WTC11 (cell line): Measurements from ENCODE around the gene ZNF488. TPM values are rescaled to one million over a fixed set of nuclear protein-coding genes. Genes with fewer than 3 reads are reported as not detected.

ENCODE experiments used
- ATAC-seq: fragments of 200-7000 bp; cut with Tn5 transposase; 2 replicates; pipeline ENCODE4 v1.10.0; 2021; ENCODE audit warnings: mild to moderate bottlenecking, moderate library complexity
- CTCF ChIA-PET: fragments of 300-600 bp; sonication (Branson Sonifier 250); formaldehyde crosslinking; loops from one replicate; lab custom pipeline; 2021; ENCODE audit warnings: antibody characterized with exemption; lab: Charles Lee
- POLR2A ChIA-PET: fragments of 350-600 bp; sonication (Branson Sonifier 250); formaldehyde crosslinking; loops from one replicate; lab custom pipeline; 2021; ENCODE audit warnings: antibody characterized with exemption; lab: Charles Lee
- DNase-seq: peaks from one replicate; pipeline ENCODE4 v3.0.0; 2021; ENCODE audit warnings: low spot score
- H3K27ac Mint-ChIP-seq: 2 replicates; pipeline ENCODE4 v1.8.0; 2021; ENCODE audit warnings: mixed read lengths
- H3K27me3 Mint-ChIP-seq: 2 replicates; pipeline ENCODE4 v1.8.0; 2021; ENCODE audit warnings: low read depth, mild to moderate bottlenecking, moderate library complexity, mixed read lengths
- H3K36me3 Mint-ChIP-seq: 2 replicates; pipeline ENCODE4 v1.8.0; 2021; ENCODE audit warnings: mixed read lengths
- H3K4me1 Mint-ChIP-seq: 2 replicates; pipeline ENCODE4 v1.8.0; 2022; ENCODE audit warnings: mixed read lengths
- H3K4me3 Mint-ChIP-seq: 2 replicates; pipeline ENCODE4 v1.8.0; 2021; ENCODE audit warnings: mild to moderate bottlenecking, moderate library complexity, mixed read lengths
- H3K9me3 Mint-ChIP-seq: 2 replicates; pipeline ENCODE4 v1.8.0; 2021; ENCODE audit warnings: mixed read lengths
- AR ChIP-seq: fragments of 250-450 bp; sonication (Bioruptor Pico); IDR thresholded peaks from 2 replicates; pipeline ENCODE4 v1.9.0; 2021; ENCODE audit warnings: mild to moderate bottlenecking
- CBFB ChIP-seq: sonication (generic); formaldehyde crosslinking; IDR thresholded peaks from 2 replicates; pipeline ENCODE4 v1.8.1; 2022; ENCODE audit warnings: mild to moderate bottlenecking, low read depth, missing genetic modification reagents
- E2F4 ChIP-seq: sonication (generic); formaldehyde crosslinking; IDR thresholded peaks from 2 replicates; pipeline ENCODE4 v1.8.1; 2022; ENCODE audit warnings: low read depth, mild to moderate bottlenecking, moderate library complexity, missing genetic modification reagents, borderline replicate concordance
- EMX1 ChIP-seq: fragments of 250-450 bp; sonication (Bioruptor Pico); IDR thresholded peaks from 2 replicates; pipeline ENCODE4 v1.8.0; 2021; ENCODE audit warnings: mild to moderate bottlenecking
- FOXK1 ChIP-seq: sonication (generic); formaldehyde crosslinking; IDR thresholded peaks from 2 replicates; pipeline ENCODE4 v1.8.0; 2022; ENCODE audit warnings: mild to moderate bottlenecking, moderate library complexity, missing genetic modification reagents
- FOXP1 ChIP-seq: sonication (generic); formaldehyde crosslinking; IDR thresholded peaks from 2 replicates; pipeline ENCODE4 v1.8.0; 2022; ENCODE audit warnings: missing genetic modification reagents, mild to moderate bottlenecking, moderate library complexity, borderline replicate concordance
- MAX ChIP-seq: sonication (generic); formaldehyde crosslinking; IDR thresholded peaks from 2 replicates; pipeline ENCODE4 v1.8.0; 2022; ENCODE audit warnings: mild to moderate bottlenecking, missing genetic modification reagents
- MLX ChIP-seq: sonication (generic); formaldehyde crosslinking; IDR thresholded peaks from 2 replicates; pipeline ENCODE4 v1.8.1; 2023; ENCODE audit warnings: mild to moderate bottlenecking, missing genetic modification reagents, moderate library complexity
- MYBL2 ChIP-seq: sonication (generic); formaldehyde crosslinking; IDR thresholded peaks from 2 replicates; pipeline ENCODE4 v1.8.1; 2023; ENCODE audit warnings: mild to moderate bottlenecking, moderate library complexity, missing genetic modification reagents
- NR1H2 ChIP-seq: sonication (generic); formaldehyde crosslinking; IDR thresholded peaks from 2 replicates; pipeline ENCODE4 v1.9.0; 2021; ENCODE audit warnings: mild to moderate bottlenecking, moderate library complexity, missing genetic modification reagents
- NR2C2 ChIP-seq: sonication (generic); formaldehyde crosslinking; IDR thresholded peaks from 2 replicates; pipeline ENCODE4 v1.8.0; 2022; ENCODE audit warnings: mild to moderate bottlenecking, missing genetic modification reagents
- NR3C1 ChIP-seq: sonication (generic); formaldehyde crosslinking; conservative IDR thresholded peaks from 2 replicates; pipeline ENCODE4 v1.8.1; 2023; ENCODE audit warnings: low read depth, mild to moderate bottlenecking, missing genetic modification reagents
- PRDM15 ChIP-seq: sonication (generic); formaldehyde crosslinking; IDR thresholded peaks from 2 replicates; pipeline ENCODE4 v1.8.0; 2022; ENCODE audit warnings: missing genetic modification reagents
- PRRX2 ChIP-seq: fragments of 250-450 bp; sonication (Bioruptor Pico); IDR thresholded peaks from 2 replicates; pipeline ENCODE4 v1.8.0; 2021; ENCODE audit warnings: mild to moderate bottlenecking
- SMAD4 ChIP-seq: sonication (generic); formaldehyde crosslinking; IDR thresholded peaks from 2 replicates; pipeline ENCODE4 v1.8.0; 2022; ENCODE audit warnings: mild to moderate bottlenecking, missing genetic modification reagents
- USF1 ChIP-seq: sonication (generic); formaldehyde crosslinking; IDR thresholded peaks from 2 replicates; pipeline ENCODE4 v1.8.0; 2022; ENCODE audit warnings: mild to moderate bottlenecking, missing genetic modification reagents
- ZNF121 ChIP-seq: sonication (generic); formaldehyde crosslinking; IDR thresholded peaks from 2 replicates; pipeline ENCODE4 v1.8.0; 2023; ENCODE audit warnings: missing genetic modification reagents
- ZNF423 ChIP-seq: fragments of 250-450 bp; sonication (Bioruptor Pico); IDR thresholded peaks from 2 replicates; pipeline ENCODE4 v2.1.2; 2022; ENCODE audit warnings: mild to moderate bottlenecking, moderate library complexity
- ZNF671 ChIP-seq: fragments of 250-450 bp; sonication (Bioruptor Pico); IDR thresholded peaks from 2 replicates; pipeline ENCODE4 v1.8.0; 2021; ENCODE audit warnings: mild to moderate bottlenecking
- total RNA-seq: library from RNA; stranded (reverse); gene quantifications from 3 replicates; pipeline ENCODE4 v1.2.3, GENCODE V29; 2021

Gene ZNF488
- total RNA-seq, 1 experiment from 2014 or later, result 8.7 TPM

GRCh38 chr10:47337310-47337709, 46.8 kb downstream of the ZNF488 start (continued):
- TF ChIP-seq MLX (CRISPR knock-in tag) (no peak), FOXK1 (CRISPR knock-in tag) (no peak), NR3C1 (CRISPR knock-in tag) (no peak), E2F4 (CRISPR knock-in tag) (no peak), MYBL2 (CRISPR knock-in tag) (no peak), SMAD4 (CRISPR knock-in tag) (no peak)
- TF ChIP-seq, all 79 proteins: peak for 0

- Mint-ChIP-seq H3K27ac (no peak overlapping the region), H3K27me3 (no peaks in the 10 kb centered on the region), H3K4me3 (no peak overlapping the region), H3K9me3 (no peaks in the 10 kb centered on the region), H3K4me1 (peaks cover 3% of the 10 kb centered on the region), H3K36me3 (no peaks in the 10 kb centered on the region)
- ATAC-seq (no peak), DNase-seq (no peak)
- POLR2A ChIA-PET, result no interaction called here
- CTCF ChIA-PET, result no interaction called here
- TF ChIP-seq NR1H2 (CRISPR knock-in tag) (no peak), PRRX2 (CRISPR knock-in tag) (no peak), MYBL2 (CRISPR knock-in tag) (no peak), USF1 (no peak), ZNF671 (CRISPR knock-in tag) (no peak), FOXP1 (no peak)
These were observed 47.5 kb downstream of the ZNF488 start for GRCh38 chr10:47336387-47337134.

- DNase-seq (no peak), ATAC-seq (no peak)
- Mint-ChIP-seq H3K36me3 (no peaks in the 10 kb centered on the region), H3K27me3 (no peaks in the 10 kb centered on the region), H3K4me3 (no peak overlapping the region), H3K27ac (no peak overlapping the region), H3K9me3 (no peaks in the 10 kb centered on the region), H3K4me1 (peaks cover 3% of the 10 kb centered on the region)
- POLR2A ChIA-PET, result no interaction called here
- CTCF ChIA-PET, result no interaction called here
- TF ChIP-seq PRDM15 (no peak), EMX1 (no peak), MAX (CRISPR knock-in tag) (no peak), CBFB (CRISPR knock-in tag) (no peak), ZNF121 (CRISPR knock-in tag) (no peak), ZNF423 (CRISPR knock-in tag) (no peak), AR (CRISPR knock-in tag) (no peak), NR3C1 (CRISPR knock-in tag) (no peak), NR2C2 (CRISPR knock-in tag) (no peak)
These were observed 48.2 kb downstream of the ZNF488 start for GRCh38 chr10:47335906-47336305.
